ENCODE measurements around the gene NAP1L2. TPM values are rescaled to one million over a fixed set of nuclear protein-coding genes. Genes with fewer than 3 reads are reported as not detected.
A peak's percentile ranks its signal among the peaks of the same experiment; 100 is the strongest.
"Not testable (repeated sequence)": the region's sequence is repeated elsewhere in the genome, so short reads cannot be mapped to it uniquely, and the experiment has no call there.

The NAP1L2 gene
- total RNA-seq, 1 donor from 2014 or later: 2.5 TPM

DNA sequence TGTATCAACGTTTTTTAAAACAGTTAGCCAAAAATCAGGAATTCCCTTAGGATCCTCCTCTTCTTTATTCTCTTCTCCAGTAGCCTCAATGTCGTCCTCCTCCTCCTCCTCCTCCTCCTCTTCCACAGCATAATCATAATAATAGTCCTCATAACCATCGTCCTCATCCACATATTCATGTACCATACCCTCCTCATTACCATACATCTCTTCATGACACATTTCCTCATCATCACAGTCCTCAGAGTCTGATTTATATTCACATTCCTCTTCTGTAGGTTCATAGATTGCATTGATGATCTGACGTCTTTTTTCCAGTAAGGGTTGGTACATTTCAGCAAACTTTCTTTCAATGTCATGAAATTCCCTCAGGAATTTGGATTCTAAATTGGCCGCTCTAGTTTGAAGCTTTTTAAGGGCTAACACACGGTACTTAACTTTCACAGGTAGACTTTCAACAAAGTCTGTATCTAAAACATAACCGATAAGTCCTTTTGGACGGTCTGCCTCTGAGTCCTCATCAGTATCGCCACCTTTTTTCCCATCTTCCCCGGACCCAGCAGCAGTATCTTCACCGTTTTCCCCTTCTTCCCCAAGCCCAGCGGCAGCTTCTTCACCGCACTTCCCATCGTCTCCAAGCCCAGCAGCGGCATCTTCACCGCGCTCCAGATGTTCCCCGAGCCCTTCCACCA lies 771 bp downstream of the NAP1L2 start:
- Mint-ChIP-seq H3K9me3 (no peaks in the 10 kb centered on the region), H3K27me3 (peaks cover 29% of the 10 kb centered on the region), H3K36me3 (no peaks in the 10 kb centered on the region), H3K27ac (peak overlapping the region; percentile 39), H3K4me3 (peak overlapping the region; percentile 89), H3K4me1 (ENCODE audit: unreplicated experiment) (no peaks in the 10 kb centered on the region)
- TF ChIP-seq, protein P1, sequence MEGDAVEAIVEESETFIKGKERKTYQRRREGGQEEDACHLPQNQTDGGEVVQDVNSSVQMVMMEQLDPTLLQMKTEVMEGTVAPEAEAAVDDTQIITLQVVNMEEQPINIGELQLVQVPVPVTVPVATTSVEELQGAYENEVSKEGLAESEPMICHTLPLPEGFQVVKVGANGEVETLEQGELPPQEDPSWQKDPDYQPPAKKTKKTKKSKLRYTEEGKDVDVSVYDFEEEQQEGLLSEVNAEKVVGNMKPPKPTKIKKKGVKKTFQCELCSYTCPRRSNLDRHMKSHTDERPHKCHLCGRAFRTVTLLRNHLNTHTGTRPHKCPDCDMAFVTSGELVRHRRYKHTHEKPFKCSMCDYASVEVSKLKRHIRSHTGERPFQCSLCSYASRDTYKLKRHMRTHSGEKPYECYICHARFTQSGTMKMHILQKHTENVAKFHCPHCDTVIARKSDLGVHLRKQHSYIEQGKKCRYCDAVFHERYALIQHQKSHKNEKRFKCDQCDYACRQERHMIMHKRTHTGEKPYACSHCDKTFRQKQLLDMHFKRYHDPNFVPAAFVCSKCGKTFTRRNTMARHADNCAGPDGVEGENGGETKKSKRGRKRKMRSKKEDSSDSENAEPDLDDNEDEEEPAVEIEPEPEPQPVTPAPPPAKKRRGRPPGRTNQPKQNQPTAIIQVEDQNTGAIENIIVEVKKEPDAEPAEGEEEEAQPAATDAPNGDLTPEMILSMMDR (conservative IDR thresholded peaks at IDR 0.05): no peak
- DNase-seq (ENCODE audit: extremely low spot score, unreplicated experiment): no peak

DNA sequence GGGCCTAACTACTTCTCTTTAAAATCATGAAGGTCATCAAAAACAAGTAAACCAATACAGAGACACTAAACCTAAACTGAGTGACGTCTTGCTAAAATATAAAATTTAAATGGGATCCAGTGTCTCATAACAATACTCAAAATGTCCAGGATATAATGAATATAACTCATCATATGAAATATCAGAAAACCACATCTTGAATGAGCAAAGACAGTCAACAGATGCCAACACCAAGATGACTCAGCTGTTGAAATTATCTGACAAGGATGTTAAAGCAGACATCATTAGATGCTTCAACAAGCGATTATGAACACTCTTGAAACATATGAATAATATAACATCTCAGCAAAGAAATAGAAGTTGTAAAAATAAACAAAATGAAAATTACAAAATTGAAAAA lies 8.3 kb downstream of the NAP1L2 start:
- no peak for DNase-seq (ENCODE audit: extremely low spot score, unreplicated experiment)
- Mint-ChIP-seq H3K9me3 (no peaks in the 10 kb centered on the region), H3K27me3 (no peaks in the 10 kb centered on the region), H3K36me3 (no peaks in the 10 kb centered on the region), H3K27ac (no peak overlapping the region), H3K4me3 (no peak overlapping the region), H3K4me1 (ENCODE audit: unreplicated experiment) (no peaks in the 10 kb centered on the region)
- TF ChIP-seq, protein P1 (conservative IDR thresholded peaks at IDR 0.05): no peak

DNA sequence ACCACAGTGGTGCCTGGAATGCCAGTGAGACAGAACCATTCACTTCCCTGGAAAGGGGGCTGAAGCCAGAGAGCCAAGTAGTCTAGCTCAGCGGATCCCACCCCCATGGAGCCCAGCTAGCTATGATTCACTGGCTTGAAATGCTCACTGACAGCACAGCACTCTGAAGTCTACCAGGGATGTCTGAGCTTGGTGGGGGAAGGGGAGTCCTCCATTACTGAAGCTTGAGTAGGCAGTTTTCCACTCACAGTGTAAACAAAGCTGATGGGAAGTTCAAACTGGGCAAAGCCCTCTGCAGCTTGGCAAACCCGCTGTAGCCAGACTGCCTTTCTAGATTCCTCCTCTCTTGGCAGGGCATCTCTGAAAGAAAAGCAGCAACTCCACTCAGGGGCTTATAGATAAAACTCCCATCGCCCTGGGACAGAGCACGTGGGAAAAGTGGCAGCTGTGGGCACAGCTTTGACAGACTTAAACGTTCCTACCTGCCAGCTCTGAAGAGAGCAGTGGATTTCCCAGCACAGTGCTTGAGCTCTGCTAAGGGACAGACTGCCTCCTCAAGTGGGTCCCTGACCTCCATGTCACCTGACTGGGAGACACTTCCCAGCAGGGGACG lies 32.0 kb downstream of the NAP1L2 start:
- Mint-ChIP-seq H3K4me3 (no peak overlapping the region), H3K9me3 (peaks cover 6% of the 10 kb centered on the region), H3K4me1 (ENCODE audit: unreplicated experiment) (no peaks in the 10 kb centered on the region), H3K36me3 (no peaks in the 10 kb centered on the region), H3K27me3 (no peaks in the 10 kb centered on the region), H3K27ac (no peak overlapping the region)
- DNase-seq (ENCODE audit: extremely low spot score, unreplicated experiment): no peak
- TF ChIP-seq, protein P1 (conservative IDR thresholded peaks at IDR 0.05): no peak

DNA sequence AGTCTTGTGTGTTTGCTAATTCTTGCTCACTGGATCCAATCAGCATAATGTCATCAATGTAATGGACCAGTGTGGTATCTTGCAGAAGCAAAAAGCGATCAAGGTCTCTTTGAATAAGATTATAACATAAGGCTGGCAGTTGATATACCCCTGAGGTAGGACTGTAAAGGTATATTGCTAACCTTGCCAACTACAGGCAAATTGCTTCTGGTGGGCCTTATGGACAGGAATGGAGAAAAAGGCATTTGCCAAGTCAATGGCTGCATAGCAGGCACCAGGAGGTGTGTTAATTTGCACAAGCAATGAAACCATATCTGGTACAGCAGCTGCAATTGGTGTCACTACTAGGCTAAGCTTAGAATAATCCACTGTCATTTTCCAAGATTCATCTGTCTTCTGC lies 45.7 kb downstream of the NAP1L2 start:
- not testable (repeated sequence) for H3K4me3 Mint-ChIP-seq; H3K4me1 Mint-ChIP-seq (ENCODE audit: unreplicated experiment); H3K27ac Mint-ChIP-seq; H3K36me3 Mint-ChIP-seq; DNase-seq (ENCODE audit: extremely low spot score, unreplicated experiment); H3K27me3 Mint-ChIP-seq; H3K9me3 Mint-ChIP-seq

Other genes with a start within 250 kb of the NAP1L2 start
- 0.17 TPM in 1 of 2 replicates, not detected in the other for gene PABPC1L2B, start 211.9 kb downstream of the NAP1L2 start, total RNA-seq (ENCODE audit: low replicate concordance)
- gene PABPC1L2A, start 135.3 kb downstream of the NAP1L2 start, total RNA-seq (ENCODE audit: low replicate concordance): not detected in 2 replicates
- gene CDX4, start 232.2 kb upstream of the NAP1L2 start, total RNA-seq (ENCODE audit: low replicate concordance): not detected in 2 replicates